CD4-positive, alpha-beta T cell treated with Interleukin-6 for 4 hours (primary cell): ENCODE measurements around the gene LUZP2.
"Not testable (repeated sequence)": the region's sequence is repeated elsewhere in the genome, so short reads cannot be mapped to it uniquely, and the experiment has no call there.

Experiments used
- DNase-seq: peaks from one replicate; pipeline ENCODE4 v3.0.0-alpha.2; 2020; ENCODE audit warnings: mixed read lengths

LUZP2 gene

GRCh38 chr11:24837112-24837511, 340.3 kb downstream of the LUZP2 start:
- DNase-seq = no peak

GRCh38 chr11:24842308-24842707, 345.5 kb downstream of the LUZP2 start:
- no peak for DNase-seq

GRCh38 chr11:24844406-24844805, 347.6 kb downstream of the LUZP2 start:
- no peak for DNase-seq

- DNase-seq = no peak
Observed at GRCh38 chr11:24848857-24849256, 352.0 kb downstream of the LUZP2 start.

- no peak for DNase-seq
Observed at GRCh38 chr11:24855951-24856350, 359.1 kb downstream of the LUZP2 start.

- DNase-seq = no peak
Observed at GRCh38 chr11:24859801-24860300, 363.0 kb downstream of the LUZP2 start.

- no peak for DNase-seq
Observed at GRCh38 chr11:24861440-24861839, 364.6 kb downstream of the LUZP2 start.

- no peak for DNase-seq
Observed at GRCh38 chr11:24866743-24867142, 369.9 kb downstream of the LUZP2 start.

GRCh38 chr11:24870048-24870447, 373.2 kb downstream of the LUZP2 start:
- no peak for DNase-seq

GRCh38 chr11:24872186-24872585, 375.3 kb downstream of the LUZP2 start:
- no peak for DNase-seq

- no peak for DNase-seq
Observed at GRCh38 chr11:24872651-24873311, 375.9 kb downstream of the LUZP2 start.

GRCh38 chr11:24880962-24881361, 384.1 kb downstream of the LUZP2 start:
- DNase-seq = no peak

- DNase-seq = no peak
Observed at GRCh38 chr11:24885580-24886173, 388.8 kb downstream of the LUZP2 start.

GRCh38 chr11:24886880-24887619, 390.2 kb downstream of the LUZP2 start:
- DNase-seq = no peak

- no peak for DNase-seq
Observed at GRCh38 chr11:24890426-24890825, 393.6 kb downstream of the LUZP2 start.

GRCh38 chr11:24891845-24892492, 395.1 kb downstream of the LUZP2 start:
- not testable (repeated sequence) for DNase-seq

- DNase-seq = peak; percentile 1
Observed at GRCh38 chr11:24896118-24896835, 399.4 kb downstream of the LUZP2 start.

- DNase-seq = no peak
Observed at GRCh38 chr11:24900514-24900913, 403.7 kb downstream of the LUZP2 start.

GRCh38 chr11:24900960-24901549, 404.2 kb downstream of the LUZP2 start:
- DNase-seq = no peak

- no peak for DNase-seq
Observed at GRCh38 chr11:24903555-24903954, 406.7 kb downstream of the LUZP2 start.

GRCh38 chr11:24925091-24925490, 428.2 kb downstream of the LUZP2 start:
- DNase-seq = no peak
